ENCODE data around the gene SNX32.

DNA sequence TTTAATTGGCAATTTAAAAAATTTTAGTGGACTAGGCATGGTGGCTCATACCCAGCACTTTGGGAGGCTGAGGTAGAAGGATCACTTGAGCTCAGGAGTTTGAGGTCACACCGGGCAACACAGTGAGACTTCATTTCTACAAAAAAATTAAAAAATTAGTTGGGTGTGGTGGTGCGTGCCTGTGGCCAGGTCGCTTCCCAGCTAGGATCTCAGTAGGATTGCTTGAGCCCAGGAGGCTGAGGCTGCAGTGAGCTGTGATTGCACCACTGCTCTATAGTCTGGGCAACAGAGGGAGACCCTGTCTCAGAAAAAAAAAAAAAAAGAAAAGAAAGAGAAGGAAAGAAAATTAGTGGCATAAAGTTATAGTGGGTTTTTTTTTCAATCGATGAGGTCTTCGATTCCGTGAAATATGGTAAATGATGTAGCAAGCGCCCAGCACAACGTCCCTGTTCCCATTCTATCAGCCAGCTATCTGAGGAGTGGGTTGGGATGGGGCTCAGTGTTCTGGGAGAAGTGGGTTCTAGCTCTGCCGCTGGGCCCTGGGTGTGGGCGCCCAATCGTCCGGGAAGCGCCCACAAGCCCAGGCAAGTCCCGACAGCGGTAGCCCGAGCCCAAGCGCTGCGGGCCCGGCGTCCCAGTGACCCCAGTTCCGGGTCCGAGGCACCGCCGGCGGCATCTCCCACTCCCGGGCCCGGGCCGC, 65.0 kb downstream of the SNX32 start:
- TF ChIP-seq ZNF768 (tag by site-specific recombination; IDR thresholded peaks at IDR 0.05) (no peak), ZNF274 (IDR thresholded peaks at IDR 0.05; ENCODE audit: low read length) (no peak), ZNF274 (tag by site-specific recombination; IDR thresholded peaks at IDR 0.05; ENCODE audit: borderline replicate concordance) (no peak), ZNF175 (tag by site-specific recombination; IDR thresholded peaks at IDR 0.05) (no peak)
- TF ChIP-seq, protein P1, sequence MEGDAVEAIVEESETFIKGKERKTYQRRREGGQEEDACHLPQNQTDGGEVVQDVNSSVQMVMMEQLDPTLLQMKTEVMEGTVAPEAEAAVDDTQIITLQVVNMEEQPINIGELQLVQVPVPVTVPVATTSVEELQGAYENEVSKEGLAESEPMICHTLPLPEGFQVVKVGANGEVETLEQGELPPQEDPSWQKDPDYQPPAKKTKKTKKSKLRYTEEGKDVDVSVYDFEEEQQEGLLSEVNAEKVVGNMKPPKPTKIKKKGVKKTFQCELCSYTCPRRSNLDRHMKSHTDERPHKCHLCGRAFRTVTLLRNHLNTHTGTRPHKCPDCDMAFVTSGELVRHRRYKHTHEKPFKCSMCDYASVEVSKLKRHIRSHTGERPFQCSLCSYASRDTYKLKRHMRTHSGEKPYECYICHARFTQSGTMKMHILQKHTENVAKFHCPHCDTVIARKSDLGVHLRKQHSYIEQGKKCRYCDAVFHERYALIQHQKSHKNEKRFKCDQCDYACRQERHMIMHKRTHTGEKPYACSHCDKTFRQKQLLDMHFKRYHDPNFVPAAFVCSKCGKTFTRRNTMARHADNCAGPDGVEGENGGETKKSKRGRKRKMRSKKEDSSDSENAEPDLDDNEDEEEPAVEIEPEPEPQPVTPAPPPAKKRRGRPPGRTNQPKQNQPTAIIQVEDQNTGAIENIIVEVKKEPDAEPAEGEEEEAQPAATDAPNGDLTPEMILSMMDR (tag by site-specific recombination; IDR thresholded peaks at IDR 0.05): no peak

Data from HEK293 (cell line).